Measurements from ENCODE around the gene SLC35E2B. TPM values are rescaled to one million over a fixed set of nuclear protein-coding genes. Genes with fewer than 3 reads are reported as not detected.
A peak's percentile ranks its signal among the peaks of the same experiment; 100 is the strongest.
"Not testable (repeated sequence)": the region's sequence is repeated elsewhere in the genome, so short reads cannot be mapped to it uniquely, and the experiment has no call there.

Gene SLC35E2B
- total RNA-seq, 1 experiment from 2014 or later = 26.4 TPM

DNA sequence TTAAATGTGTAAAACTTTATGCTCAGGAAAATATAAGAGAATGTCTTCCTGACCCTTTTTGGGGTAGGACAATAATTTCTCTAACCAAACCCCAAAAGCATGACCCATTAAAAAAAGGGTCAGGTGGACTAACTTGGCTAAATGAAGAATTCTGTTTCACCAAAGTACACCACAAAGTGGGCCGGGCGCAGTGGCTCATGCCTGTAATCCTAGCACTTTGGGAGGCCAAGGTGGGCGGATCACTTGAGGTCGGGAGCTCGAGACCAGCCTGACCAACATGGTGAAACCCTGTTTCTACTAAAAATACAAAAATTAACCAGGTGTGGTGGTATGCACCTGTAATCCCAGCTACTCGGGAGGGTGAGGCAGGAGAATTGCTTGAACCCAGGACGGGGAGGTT, 3.1 kb downstream of the SLC35E2B start:
- H3K27ac Mint-ChIP-seq (ENCODE audit: unreplicated experiment); CTCF ChIA-PET; POLR2A ChIA-PET: not testable (repeated sequence)

DNA sequence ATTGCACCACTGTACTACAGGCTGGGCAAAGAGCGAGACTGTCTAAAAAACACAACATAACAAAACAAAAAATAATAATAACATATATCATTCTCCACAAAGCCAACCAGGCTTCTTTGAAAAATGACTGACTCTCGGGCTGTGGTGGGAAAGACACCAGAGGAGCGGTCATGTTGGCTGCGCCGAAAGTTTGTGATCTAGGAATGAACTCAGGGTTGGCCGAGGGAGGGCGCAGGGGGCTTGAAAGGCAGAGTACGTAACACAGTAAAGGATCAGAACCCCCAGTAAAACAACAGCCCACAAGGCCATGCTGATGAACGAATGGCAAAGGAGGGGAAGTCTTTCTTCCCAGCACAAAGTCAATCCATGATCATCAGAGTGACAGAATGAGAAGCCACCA, 4.7 kb downstream of the SLC35E2B start:
- Histone ChIP-seq H3K27me3 (replicated peaks; ENCODE audit: control insufficient read depth, insufficient read depth, low read length) (no peaks in the 10 kb centered on the region), H3K4me3 (ENCODE audit: low read depth, low read length) (no peak overlapping the region), H3K4me1 (no peaks in the 10 kb centered on the region), H3K36me3 (ENCODE audit: control insufficient read depth, insufficient read depth, low read length) (no peaks in the 10 kb centered on the region), H3K9me3 (no peaks in the 10 kb centered on the region)
- CTCF ChIA-PET = no interaction called here
- H3K27me3 Mint-ChIP-seq (ENCODE audit: insufficient read depth, unreplicated experiment) = no peaks in the 10 kb centered on the region
- DNase-seq = no peak
- intact Hi-C loops (cut with micrococcal nuclease; ENCODE audit: unreplicated experiment) = no loop called here
- H3K9me3 Mint-ChIP-seq (ENCODE audit: unreplicated experiment) = no peaks in the 10 kb centered on the region
- POLR2A ChIA-PET = no interaction called here
- H3K4me3 Mint-ChIP-seq (ENCODE audit: unreplicated experiment) = no peak overlapping the region
- TF ChIP-seq, protein P1, sequence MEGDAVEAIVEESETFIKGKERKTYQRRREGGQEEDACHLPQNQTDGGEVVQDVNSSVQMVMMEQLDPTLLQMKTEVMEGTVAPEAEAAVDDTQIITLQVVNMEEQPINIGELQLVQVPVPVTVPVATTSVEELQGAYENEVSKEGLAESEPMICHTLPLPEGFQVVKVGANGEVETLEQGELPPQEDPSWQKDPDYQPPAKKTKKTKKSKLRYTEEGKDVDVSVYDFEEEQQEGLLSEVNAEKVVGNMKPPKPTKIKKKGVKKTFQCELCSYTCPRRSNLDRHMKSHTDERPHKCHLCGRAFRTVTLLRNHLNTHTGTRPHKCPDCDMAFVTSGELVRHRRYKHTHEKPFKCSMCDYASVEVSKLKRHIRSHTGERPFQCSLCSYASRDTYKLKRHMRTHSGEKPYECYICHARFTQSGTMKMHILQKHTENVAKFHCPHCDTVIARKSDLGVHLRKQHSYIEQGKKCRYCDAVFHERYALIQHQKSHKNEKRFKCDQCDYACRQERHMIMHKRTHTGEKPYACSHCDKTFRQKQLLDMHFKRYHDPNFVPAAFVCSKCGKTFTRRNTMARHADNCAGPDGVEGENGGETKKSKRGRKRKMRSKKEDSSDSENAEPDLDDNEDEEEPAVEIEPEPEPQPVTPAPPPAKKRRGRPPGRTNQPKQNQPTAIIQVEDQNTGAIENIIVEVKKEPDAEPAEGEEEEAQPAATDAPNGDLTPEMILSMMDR (IDR thresholded peaks at IDR 0.05; ENCODE audit: insufficient read depth in 1 of 2, low read depth in 1 of 2, low read length in 1 of 2, severe bottlenecking in 1 of 2, unreplicated experiment in 1 of 2) = no peak
- H3K4me1 Mint-ChIP-seq (ENCODE audit: low read depth, unreplicated experiment) = no peaks in the 10 kb centered on the region
- no peaks in the 10 kb centered on the region for H3K36me3 Mint-ChIP-seq (ENCODE audit: insufficient read depth, unreplicated experiment)
- no peak overlapping the region for H3K27ac Mint-ChIP-seq (ENCODE audit: unreplicated experiment)
- no TSS peak for BruUV-seq (replicated peaks)

More for the DNA sequence above, 3.1 kb downstream of the SLC35E2B start:
- H3K27me3 ChIP-seq (replicated peaks; ENCODE audit: control insufficient read depth, insufficient read depth, low read length); H3K4me1 ChIP-seq; H3K4me3 ChIP-seq (ENCODE audit: low read depth, low read length); DNase-seq; H3K4me3 Mint-ChIP-seq (ENCODE audit: unreplicated experiment); intact Hi-C loops (cut with micrococcal nuclease; ENCODE audit: unreplicated experiment); H3K9me3 Mint-ChIP-seq (ENCODE audit: unreplicated experiment); H3K36me3 ChIP-seq (ENCODE audit: control insufficient read depth, insufficient read depth, low read length); H3K9me3 ChIP-seq; H3K36me3 Mint-ChIP-seq (ENCODE audit: insufficient read depth, unreplicated experiment); H3K27me3 Mint-ChIP-seq (ENCODE audit: insufficient read depth, unreplicated experiment); H3K4me1 Mint-ChIP-seq (ENCODE audit: low read depth, unreplicated experiment): not testable (repeated sequence)
- TSS peak; percentile 5 for BruUV-seq (replicated peaks)

DNA sequence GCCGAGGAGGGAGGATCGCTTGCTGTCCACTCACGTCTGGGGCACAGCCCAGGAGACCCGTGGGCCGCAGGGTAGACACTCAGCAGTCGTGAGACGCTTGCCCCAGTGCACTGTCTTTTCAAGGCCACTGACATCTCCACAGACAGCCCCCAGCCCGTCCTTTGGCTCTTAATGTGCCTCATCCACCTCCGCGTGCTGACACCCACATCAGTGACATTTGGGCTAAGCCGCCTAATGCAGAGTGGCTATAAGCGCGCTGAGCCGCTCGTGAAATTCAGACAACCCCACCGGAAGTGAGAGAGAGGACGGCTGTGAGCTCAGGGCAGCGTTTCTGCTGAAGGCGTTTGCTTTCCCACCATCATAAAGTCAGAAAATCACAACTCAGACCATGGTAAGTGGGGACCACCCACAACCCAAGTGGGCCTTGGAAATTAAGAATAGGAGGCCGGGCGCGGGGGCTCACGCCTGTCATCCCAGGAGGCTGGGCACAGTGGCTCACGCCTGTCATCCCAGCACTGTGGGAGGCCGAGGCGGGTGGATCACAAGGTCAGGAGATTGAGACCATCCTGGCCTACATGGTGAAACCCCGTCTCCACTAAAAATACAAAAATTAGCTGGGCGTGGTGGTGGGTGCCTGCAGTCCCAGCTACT, 8.4 kb downstream of the SLC35E2B start:
- TF ChIP-seq, protein P1 (IDR thresholded peaks at IDR 0.05; ENCODE audit: insufficient read depth in 1 of 2, low read depth in 1 of 2, low read length in 1 of 2, severe bottlenecking in 1 of 2, unreplicated experiment in 1 of 2) = no peak
- CTCF ChIA-PET = no interaction called here
- no peaks in the 10 kb centered on the region for H3K36me3 ChIP-seq (ENCODE audit: control insufficient read depth, insufficient read depth, low read length)

More for the DNA sequence above, 8.4 kb downstream of the SLC35E2B start:
- H3K9me3 ChIP-seq = no peaks in the 10 kb centered on the region
- no peak overlapping the region for H3K4me3 ChIP-seq (ENCODE audit: low read depth, low read length)
- Mint-ChIP-seq H3K36me3 (ENCODE audit: insufficient read depth, unreplicated experiment) (peaks cover 5% of the 10 kb centered on the region), H3K4me1 (ENCODE audit: low read depth, unreplicated experiment) (no peaks in the 10 kb centered on the region), H3K4me3 (ENCODE audit: unreplicated experiment) (no peak overlapping the region), H3K27ac (ENCODE audit: unreplicated experiment) (no peak overlapping the region), H3K9me3 (ENCODE audit: unreplicated experiment) (no peaks in the 10 kb centered on the region), H3K27me3 (ENCODE audit: insufficient read depth, unreplicated experiment) (no peaks in the 10 kb centered on the region)
- no peak for DNase-seq
- H3K27me3 ChIP-seq (replicated peaks; ENCODE audit: control insufficient read depth, insufficient read depth, low read length) = no peaks in the 10 kb centered on the region
- H3K4me1 ChIP-seq = no peaks in the 10 kb centered on the region
- intact Hi-C loops (cut with micrococcal nuclease; ENCODE audit: unreplicated experiment) = no loop called here
- POLR2A ChIA-PET = no interaction called here
- BruUV-seq (replicated peaks) = no TSS peak
